OCI-LY3 (cell line): ENCODE results near the gene FFAR1.
A peak's percentile ranks its signal among the peaks of the same experiment; 100 is the strongest.

Experiments used
- H2AFZ ChIP-seq: fragments of 200-600, 300-600 bp; shearing (Covaris generic); 2 replicates; pipeline ENCODE4 v1.6.0; 2014; ENCODE audit warnings: antibody characterized with exemption, low read depth, low read length
- H3K27ac ChIP-seq: fragments of 200-600, 300-600 bp; sonication (generic); 2 replicates; pipeline ENCODE4 v1.5.1; 2014; ENCODE audit warnings: mild to moderate bottlenecking, low read length, moderate library complexity, mixed read lengths
- H3K27me3 ChIP-seq: fragments of 200-600, 300-600 bp; sonication (generic); 2 replicates; pipeline ENCODE4 v1.6.1; 2014; ENCODE audit warnings: low read depth, low read length, mixed read lengths
- H3K36me3 ChIP-seq: fragments of 200-600, 300-600 bp; sonication (generic); replicated peaks from 2 replicates; pipeline ENCODE3; 2014; ENCODE audit warnings: low read depth, low read length, mixed read lengths
- H3K4me1 ChIP-seq: fragments of 300-600, 200-600 bp; sonication (generic); 2 replicates; pipeline ENCODE4 v1.6.1; 2014; ENCODE audit warnings: low read length, mixed read lengths
- H3K4me2 ChIP-seq: fragments of 200-600, 300-600 bp; sonication (generic); 2 replicates; pipeline ENCODE4 v1.6.1; 2014; ENCODE audit warnings: low read length, mixed read lengths
- H3K4me3 ChIP-seq: fragments of 300-600, 200-600 bp; sonication (generic); 2 replicates; pipeline ENCODE4 v1.5.1; 2014; ENCODE audit warnings: antibody characterized with exemption, mild to moderate bottlenecking, low read length, moderate library complexity
- H3K79me2 ChIP-seq: fragments of 300-600, 200-600 bp; shearing (Covaris generic); 2 replicates; pipeline ENCODE4 v1.6.1; 2014; ENCODE audit warnings: mild to moderate bottlenecking, low read length, mixed read lengths
- H3K9ac ChIP-seq: fragments of 300-600, 200-600 bp; shearing (Covaris generic); 2 replicates; pipeline ENCODE4 v1.6.0; 2014; ENCODE audit warnings: mild to moderate bottlenecking, low read length, moderate library complexity
- H3K9me3 ChIP-seq: fragments of 200-600, 300-600 bp; shearing (Covaris generic); 2 replicates; pipeline ENCODE4 v1.6.1; 2014; ENCODE audit warnings: low read length, mixed read lengths; ENCODE audit not compliant: insufficient read depth
- H4K20me1 ChIP-seq: fragments of 200-600, 300-600 bp; sonication (generic); 2 replicates; pipeline ENCODE4 v1.6.1; 2016; ENCODE audit warnings: low read length, mixed read lengths; ENCODE audit not compliant: insufficient read depth
- EZH2phosphoT487 ChIP-seq: fragments of 200-600 bp; shearing (Covaris generic); IDR thresholded peaks from 2 replicates; pipeline ENCODE4 v1.6.1; 2018; ENCODE audit warnings: antibody characterized with exemption, mixed run types, low read depth
- TF ChIP-seq, protein P1 (sequence below): fragments of 200-600, 300-600 bp; sonication (generic); IDR thresholded peaks from 2 replicates; pipeline ENCODE4 v1.5.1; 2014; ENCODE audit warnings: antibody characterized with exemption, low read length, low read depth

The FFAR1 gene

DNA sequence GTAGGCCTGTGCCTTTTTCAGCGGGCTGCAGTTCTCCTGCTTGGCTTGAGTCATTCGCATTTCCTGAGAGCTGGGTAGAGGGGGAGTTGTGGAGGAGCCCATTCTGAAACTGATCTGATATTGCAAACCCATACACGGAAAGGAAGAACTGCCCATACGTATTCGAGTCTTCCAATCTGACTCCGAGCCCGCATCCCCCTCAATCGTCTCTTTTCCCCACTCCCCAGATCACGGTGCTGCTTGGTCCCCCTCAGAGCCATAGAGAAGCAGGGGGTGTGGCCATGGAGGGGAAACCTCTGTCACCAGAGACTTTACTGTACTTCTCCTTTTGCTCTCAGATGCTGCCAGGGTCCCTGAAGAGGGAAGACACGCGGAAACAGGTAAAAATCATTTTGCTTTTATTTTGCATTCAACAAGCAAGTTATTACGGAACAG lies 18.8 kb upstream of the FFAR1 start, which contains the start of gene CD22:
CD22 (plus strand) TSS at position 337 of the 435 bp plus-strand sequence. CDS start 2,854 bp downstream, outside the sequence.
- H3K4me1 ChIP-seq = peaks cover 62% of the 10 kb centered on the region
- H3K4me2 ChIP-seq = peak within 1 kb of the TSS; percentile 91
- TF ChIP-seq, protein P1, sequence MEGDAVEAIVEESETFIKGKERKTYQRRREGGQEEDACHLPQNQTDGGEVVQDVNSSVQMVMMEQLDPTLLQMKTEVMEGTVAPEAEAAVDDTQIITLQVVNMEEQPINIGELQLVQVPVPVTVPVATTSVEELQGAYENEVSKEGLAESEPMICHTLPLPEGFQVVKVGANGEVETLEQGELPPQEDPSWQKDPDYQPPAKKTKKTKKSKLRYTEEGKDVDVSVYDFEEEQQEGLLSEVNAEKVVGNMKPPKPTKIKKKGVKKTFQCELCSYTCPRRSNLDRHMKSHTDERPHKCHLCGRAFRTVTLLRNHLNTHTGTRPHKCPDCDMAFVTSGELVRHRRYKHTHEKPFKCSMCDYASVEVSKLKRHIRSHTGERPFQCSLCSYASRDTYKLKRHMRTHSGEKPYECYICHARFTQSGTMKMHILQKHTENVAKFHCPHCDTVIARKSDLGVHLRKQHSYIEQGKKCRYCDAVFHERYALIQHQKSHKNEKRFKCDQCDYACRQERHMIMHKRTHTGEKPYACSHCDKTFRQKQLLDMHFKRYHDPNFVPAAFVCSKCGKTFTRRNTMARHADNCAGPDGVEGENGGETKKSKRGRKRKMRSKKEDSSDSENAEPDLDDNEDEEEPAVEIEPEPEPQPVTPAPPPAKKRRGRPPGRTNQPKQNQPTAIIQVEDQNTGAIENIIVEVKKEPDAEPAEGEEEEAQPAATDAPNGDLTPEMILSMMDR = no peak
- no peak for TF ChIP-seq EZH2phosphoT487
- H3K9ac ChIP-seq = peak within 1 kb of the TSS; percentile 88
- H3K27me3 ChIP-seq = no peaks in the 10 kb centered on the region
- H3K4me3 ChIP-seq = peak within 1 kb of the TSS; percentile 82
- peaks cover 19% of the 10 kb centered on the region for H4K20me1 ChIP-seq
- H3K79me2 ChIP-seq = peaks cover 49% of the 10 kb centered on the region
- H3K27ac ChIP-seq = peak within 1 kb of the TSS; percentile 86
- H3K9me3 ChIP-seq = 0 out of 2 replicates have a peak, but pooled peaks cover 4% of the 10 kb centered on the region
- H2AFZ ChIP-seq = peak within 1 kb of the TSS; percentile 58
- H3K36me3 ChIP-seq = peaks cover 40% of the 10 kb centered on the region

DNA sequence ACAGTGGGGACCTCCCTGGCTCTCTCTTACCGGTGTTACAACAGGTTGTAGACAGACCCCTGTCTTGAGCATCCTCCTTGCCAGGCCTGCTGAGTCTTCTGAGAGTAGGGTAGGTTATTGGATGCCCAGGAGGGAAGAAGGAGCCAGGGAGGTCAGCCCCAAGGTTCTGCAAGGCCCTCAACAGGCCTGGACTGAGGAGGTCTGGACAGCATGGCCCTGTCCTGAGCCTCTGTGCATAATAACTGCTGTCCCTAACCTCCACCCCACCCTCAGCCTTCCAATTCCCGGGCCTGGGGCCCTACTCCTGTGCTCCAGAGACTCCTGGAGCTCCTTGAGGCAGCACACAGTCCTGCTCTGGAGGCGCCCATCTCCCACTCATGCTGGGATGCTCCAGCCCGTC lies 18.4 kb upstream of the FFAR1 start:
- H3K4me2 ChIP-seq = peak overlapping the region; percentile 91
- H3K27me3 ChIP-seq = no peaks in the 10 kb centered on the region
- H3K27ac ChIP-seq = peak overlapping the region; percentile 86
- H2AFZ ChIP-seq = no peak overlapping the region
- H4K20me1 ChIP-seq = peaks cover 20% of the 10 kb centered on the region
- H3K36me3 ChIP-seq = peaks cover 45% of the 10 kb centered on the region
- peaks cover 62% of the 10 kb centered on the region for H3K4me1 ChIP-seq
- H3K4me3 ChIP-seq = peak overlapping the region; percentile 82
- H3K9ac ChIP-seq = peak overlapping the region; percentile 88
- TF ChIP-seq, protein P1 = no peak
- no peak for TF ChIP-seq EZH2phosphoT487
- H3K79me2 ChIP-seq = peaks cover 54% of the 10 kb centered on the region
- H3K9me3 ChIP-seq = 0 out of 2 replicates have a peak, but pooled peaks cover 4% of the 10 kb centered on the region

DNA sequence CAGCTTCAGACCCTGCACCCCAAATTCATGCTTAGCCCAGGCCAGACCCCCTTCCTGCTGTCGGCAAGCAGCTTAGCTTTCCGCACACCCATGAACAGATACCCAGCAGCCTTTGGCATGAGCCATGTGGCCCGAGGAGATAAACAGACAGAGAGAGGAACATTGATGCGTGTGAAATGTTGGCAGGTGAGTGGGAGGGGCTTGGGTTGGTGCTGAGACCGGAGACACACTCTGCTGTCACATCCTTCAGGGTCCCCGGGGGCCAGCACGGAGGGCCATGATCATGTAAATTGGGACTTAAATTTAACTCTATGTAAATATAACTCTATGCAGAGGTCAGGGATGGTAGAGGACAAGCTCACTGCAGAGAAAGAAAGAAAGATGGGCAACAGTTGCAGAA lies 17.2 kb upstream of the FFAR1 start:
- Histone ChIP-seq H3K4me3 (peak overlapping the region; percentile 82), H4K20me1 (peaks cover 20% of the 10 kb centered on the region), H3K27me3 (no peaks in the 10 kb centered on the region), H3K79me2 (peaks cover 56% of the 10 kb centered on the region), H3K9ac (peak overlapping the region; percentile 88), H3K4me2 (peak overlapping the region; percentile 91), H3K9me3 (0 out of 2 replicates have a peak, but pooled peaks cover 4% of the 10 kb centered on the region), H2AFZ (no peak overlapping the region), H3K4me1 (peaks cover 64% of the 10 kb centered on the region), H3K27ac (peak overlapping the region; percentile 86), H3K36me3 (peaks cover 51% of the 10 kb centered on the region)
- TF ChIP-seq EZH2phosphoT487 = no peak
- TF ChIP-seq, protein P1 = no peak

DNA sequence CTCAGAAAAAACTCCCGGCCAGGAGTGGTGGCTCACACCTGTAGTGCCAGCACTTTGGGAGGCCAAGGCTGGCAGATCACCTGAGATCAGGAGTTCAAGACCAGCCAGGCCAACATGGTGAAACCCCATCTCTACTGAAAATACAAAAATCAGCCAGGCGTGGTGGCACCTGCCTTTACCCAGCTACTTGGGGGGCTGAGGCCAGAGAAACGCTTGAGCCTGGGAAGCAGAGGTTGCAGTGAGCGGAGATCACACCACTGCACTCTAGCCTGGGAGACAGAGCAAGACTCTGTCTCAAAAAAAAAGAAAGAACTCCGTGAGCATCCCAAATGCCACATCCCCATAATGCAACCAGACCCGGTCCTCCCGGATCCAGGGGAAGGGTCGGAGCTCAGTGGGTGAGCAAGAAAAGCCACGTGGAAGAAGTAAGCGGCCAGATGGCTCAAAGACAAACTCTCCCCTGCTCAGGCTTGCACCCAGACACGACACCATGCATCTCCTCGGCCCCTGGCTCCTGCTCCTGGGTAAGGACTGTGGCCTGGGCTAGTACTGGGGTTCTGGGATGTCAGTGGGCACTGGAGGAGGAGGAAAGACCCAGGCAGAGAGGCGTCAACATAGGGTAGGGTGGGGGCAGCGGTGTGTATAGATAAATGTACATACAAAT lies 16.0 kb upstream of the FFAR1 start:
- Histone ChIP-seq H4K20me1 (peaks cover 24% of the 10 kb centered on the region), H3K36me3 (peaks cover 62% of the 10 kb centered on the region), H3K27me3 (no peaks in the 10 kb centered on the region), H3K4me3 (peak overlapping the region; percentile 82), H3K79me2 (peaks cover 63% of the 10 kb centered on the region), H3K9me3 (0 out of 2 replicates have a peak, but pooled peaks cover 4% of the 10 kb centered on the region), H3K9ac (peak overlapping the region; percentile 88; the same call in 1 of the 2 replicates), H3K4me1 (peaks cover 74% of the 10 kb centered on the region), H3K4me2 (peak overlapping the region; percentile 91), H2AFZ (no peak overlapping the region), H3K27ac (peak overlapping the region; percentile 86)
- TF ChIP-seq EZH2phosphoT487 = no peak
- TF ChIP-seq, protein P1 = no peak
